HG03558 (cell line): ENCODE measurements around the gene LRRN4.

Source experiments
- ATAC-seq: cut with Tn5 transposase; IDR thresholded peaks from one replicate; pipeline ENCODE4 v1.9.1; 2021; ENCODE audit warnings: moderate number of reproducible peaks; ENCODE audit not compliant: unreplicated experiment; ENCODE audit errors: extremely low read depth

Gene LRRN4

GRCh38 chr20:6053776-6054688 lies at the start of gene LRRN4:
TSS of gene LRRN4 (minus strand) at chr20:6054060. CDS start at chr20:6052799, 1,261 bp downstream.
- ATAC-seq, result no peak

- ATAC-seq, result no peak
Observed at GRCh38 chr20:6103301-6103700, 49.4 kb upstream of the LRRN4 start.

- ATAC-seq, result no peak
Observed at GRCh38 chr20:6101346-6101745, 47.5 kb upstream of the LRRN4 start.

DNA sequence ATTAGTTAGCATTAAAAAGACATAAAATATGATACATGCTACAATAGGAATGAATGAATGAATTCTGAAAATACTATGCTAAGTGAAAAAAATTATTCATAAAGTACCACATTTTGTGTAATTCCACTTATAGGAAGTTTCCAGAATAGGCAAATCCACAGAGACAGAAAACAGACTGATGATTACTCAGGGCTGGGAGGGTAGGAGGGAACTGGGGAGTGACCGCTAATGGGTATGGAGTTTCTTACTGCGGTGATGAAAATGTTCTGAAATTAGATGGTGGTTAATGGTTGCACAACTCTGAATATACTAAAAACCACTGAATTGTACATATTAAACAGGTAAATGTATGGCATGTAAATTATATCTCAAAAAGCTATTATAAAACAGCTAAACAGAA lies 46.4 kb upstream of the LRRN4 start:
- ATAC-seq, result no peak

- no peak for ATAC-seq
Observed at GRCh38 chr20:6099819-6100218, 46.0 kb upstream of the LRRN4 start.

GRCh38 chr20:6095409-6095808 lies 41.5 kb upstream of the LRRN4 start:
- no peak for ATAC-seq

- ATAC-seq, result no peak
Observed at GRCh38 chr20:6094565-6094964, 40.7 kb upstream of the LRRN4 start.

DNA sequence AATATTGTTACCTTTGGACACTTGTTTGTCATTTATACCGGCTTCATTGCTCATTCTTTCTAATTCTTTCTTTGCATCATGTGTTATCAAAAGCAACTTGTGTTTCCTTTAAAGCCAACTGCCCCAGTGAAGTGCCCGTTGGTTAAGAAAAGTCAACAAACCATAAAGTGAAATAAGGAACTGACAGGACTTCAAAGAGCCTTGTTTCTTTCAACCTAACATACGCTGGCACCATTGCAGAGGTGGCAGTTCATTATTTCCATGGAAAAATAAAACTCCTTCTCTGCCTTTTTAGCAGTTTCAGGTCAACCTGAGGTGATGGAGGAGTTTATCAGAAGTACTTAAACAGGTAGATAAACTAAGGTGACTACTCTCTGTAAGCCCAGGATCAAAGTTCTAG lies 40.2 kb upstream of the LRRN4 start:
- ATAC-seq, result no peak

DNA sequence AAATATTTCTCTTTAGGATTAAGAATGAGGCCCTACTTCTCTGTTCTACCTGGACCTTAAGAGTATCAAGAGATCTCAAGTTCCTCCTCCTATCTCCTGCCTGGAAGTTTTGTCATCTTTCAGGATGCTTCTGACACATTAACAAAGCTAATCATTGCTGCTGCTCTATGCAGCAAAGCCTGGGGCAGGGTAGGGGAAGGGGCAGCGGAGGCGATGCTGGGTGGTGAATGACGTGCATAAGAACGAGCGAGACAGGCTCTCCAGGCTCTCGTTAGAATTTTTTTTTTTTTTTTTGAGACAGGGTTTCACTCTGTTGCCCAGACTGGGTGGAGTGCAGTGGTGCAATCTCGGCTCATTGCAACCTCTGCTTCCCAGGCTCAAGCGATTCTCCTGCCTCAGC lies 37.8 kb upstream of the LRRN4 start:
- ATAC-seq, result no peak

- ATAC-seq, result no peak
Observed at GRCh38 chr20:6086868-6087267, 33.0 kb upstream of the LRRN4 start.

DNA sequence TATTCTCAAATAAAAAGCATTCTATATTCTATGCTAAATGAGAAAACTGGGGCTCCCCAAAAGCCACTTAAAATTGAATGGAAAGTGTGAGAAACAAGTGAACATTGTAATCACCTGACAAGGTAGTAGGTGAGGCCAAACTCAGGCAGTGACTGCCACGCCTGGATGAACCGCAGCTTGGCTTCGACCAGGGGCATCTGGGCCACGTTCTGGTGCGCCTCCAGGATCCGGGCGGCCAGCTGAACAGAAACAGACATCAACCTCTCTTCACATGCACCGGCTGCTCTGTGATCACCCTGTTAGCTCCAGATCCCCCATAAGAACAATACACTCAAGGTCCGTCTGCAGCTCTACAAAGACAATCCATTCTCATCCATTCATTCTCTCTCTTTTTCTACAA lies 30.1 kb upstream of the LRRN4 start:
- no peak for ATAC-seq

GRCh38 chr20:6081236-6081635 lies 27.4 kb upstream of the LRRN4 start:
- ATAC-seq, result no peak

- no peak for ATAC-seq
Observed at GRCh38 chr20:6079016-6079415, 25.2 kb upstream of the LRRN4 start.

DNA sequence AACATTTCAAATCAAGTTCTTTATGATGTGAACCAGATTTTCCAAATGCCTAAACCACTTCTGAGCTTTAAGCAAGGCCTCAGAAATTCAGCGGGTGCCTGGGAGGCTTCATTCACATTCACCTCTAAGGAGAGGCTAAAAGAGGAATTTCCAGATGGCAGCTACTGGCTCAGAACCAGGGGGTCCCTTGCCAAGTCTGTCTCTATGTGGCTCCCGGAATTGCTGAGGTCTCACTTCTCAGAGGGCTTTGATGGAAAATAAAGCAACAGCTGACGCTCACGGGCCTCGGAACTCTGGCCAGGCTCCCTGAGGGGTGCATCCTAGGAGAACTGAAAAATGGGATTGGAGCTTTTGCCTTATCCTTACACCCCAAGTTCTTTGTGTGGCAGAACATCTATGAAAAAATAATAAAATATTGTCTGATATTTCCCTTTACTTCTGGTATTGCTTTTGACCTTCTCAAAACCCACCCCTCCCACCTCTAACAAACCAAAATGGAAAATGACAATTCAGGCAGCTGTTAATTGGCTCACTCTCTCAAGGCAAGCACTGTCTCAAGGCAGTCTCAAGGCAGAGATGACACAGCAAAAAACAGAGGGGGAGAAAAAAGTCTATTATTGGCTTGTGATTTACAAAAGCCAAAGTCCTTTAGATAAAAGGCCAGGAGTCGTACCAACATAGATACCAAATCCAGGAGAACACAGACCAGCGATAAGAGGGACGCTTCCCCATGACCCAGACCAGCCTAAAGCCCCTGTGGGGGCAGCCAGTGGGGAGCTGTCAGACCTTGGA lies 21.8 kb upstream of the LRRN4 start:
- no peak for ATAC-seq

GRCh38 chr20:6074784-6075183 lies 20.9 kb upstream of the LRRN4 start:
- ATAC-seq, result no peak

DNA sequence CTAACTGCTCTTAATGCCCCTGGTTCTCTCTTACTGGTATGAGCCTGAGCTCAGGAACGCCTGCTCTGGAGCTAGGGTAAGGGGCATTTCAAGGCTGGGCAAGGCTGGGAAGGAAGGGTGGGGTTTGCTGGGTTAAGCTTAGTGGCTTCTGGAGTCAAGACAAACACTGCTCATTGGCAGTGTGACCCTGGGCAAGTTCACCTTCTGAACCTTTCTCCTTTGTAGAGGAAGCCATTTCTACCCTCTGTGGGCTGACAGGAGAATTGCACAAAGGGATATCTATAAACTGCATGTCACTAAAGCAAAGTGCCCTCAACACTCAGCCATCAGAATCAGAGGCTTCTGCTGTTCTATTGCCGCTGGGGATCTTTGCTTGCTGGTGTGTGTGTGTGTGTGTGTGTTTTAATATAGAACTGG lies 20.3 kb upstream of the LRRN4 start:
- ATAC-seq, result no peak

DNA sequence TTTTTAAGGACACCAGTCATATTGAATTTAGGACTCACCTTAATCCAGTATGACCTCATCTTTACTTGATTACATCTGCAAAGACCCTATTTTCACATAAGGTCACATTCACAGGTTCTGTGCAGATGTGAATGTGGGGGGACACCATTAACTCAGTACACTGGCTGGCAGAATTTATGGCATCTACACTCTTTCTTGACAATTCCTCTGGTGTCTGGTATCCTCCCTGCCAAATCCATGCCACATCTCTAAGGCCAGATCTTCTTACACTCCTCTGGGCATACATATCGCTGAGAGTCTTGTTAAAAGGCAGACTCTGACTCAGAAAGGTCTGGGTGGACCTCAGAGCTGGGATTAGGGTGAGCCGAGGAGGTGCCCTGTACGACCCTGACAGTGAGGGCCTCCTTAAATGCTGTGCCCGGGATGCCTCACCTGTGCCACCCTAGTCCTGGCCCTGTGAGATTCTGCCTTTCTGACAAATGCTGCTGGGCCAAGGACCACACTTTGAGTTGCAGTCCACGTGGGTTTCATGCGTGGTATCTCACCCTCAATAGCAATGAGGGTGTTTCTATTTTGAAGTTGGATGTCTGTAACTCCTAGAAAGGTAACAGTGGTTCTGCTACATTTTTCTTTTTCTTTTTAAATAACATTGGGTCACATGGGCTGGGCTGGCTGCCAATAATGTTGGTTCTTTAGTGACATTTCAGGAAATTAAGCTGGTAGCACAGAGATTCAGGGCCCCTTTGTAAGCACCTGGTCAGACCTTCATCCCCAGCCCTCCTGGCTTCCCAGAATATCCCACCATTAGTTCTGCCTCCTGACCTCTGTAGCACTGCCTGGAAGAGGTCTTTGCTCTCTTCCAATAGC lies 17.2 kb upstream of the LRRN4 start:
- ATAC-seq, result no peak

DNA sequence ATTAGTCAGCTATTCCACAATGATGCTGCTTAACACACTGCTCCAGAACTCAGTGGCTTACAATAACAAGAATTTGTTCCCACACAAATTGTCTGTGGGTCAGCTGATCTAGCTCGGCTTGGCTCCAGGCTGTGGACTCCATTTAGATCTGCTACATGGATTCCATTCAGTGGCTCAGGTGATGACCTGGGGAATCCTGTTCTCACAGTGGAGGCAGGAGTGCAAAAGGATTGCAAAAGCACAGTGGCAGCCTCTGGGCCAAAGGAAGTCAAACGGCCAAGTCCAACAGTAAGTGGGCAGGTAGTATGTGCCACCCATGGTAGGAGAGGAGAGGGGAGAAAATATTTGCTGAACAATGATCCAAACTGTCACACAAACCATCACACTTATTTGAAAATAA lies 15.8 kb upstream of the LRRN4 start:
- ATAC-seq, result no peak

GRCh38 chr20:6067763-6068318 lies 14.0 kb upstream of the LRRN4 start:
- ATAC-seq, result no peak

DNA sequence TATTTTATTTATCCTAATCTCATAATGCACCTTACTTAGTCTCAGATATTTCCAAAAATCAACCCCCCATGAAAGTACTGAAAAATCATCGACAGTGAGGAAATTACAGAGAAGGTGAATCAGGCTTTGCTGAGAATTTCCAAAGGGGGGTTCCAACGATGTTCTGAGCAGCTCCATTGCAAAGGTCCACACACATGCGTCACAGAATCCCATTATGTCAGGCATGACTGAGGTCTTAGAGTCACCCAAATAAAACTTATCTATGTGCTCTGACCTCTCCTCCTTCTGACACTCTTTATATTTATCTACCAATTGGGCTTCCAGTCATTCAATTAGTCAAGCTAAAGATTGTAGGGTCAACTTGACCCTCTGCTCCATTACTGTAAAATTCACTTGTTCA lies 12.7 kb upstream of the LRRN4 start:
- no peak for ATAC-seq
